ENCODE results near the gene IFNL4.

The IFNL4 gene

GRCh38 chr19:39199025-39199424 lies 49.6 kb downstream of the IFNL4 start:
- Mint-ChIP-seq H3K4me1 (ENCODE audit: low read depth) (peaks cover 20% of the 10 kb centered on the region), H3K36me3 (ENCODE audit: low read depth) (no peaks in the 10 kb centered on the region), H3K4me3 (no peak overlapping the region), H3K9me3 (no peaks in the 10 kb centered on the region), H3K27ac (no peak overlapping the region), H3K27me3 (peaks cover 89% of the 10 kb centered on the region)
- no peak for DNase-seq

GRCh38 chr19:39197808-39198207 lies 50.8 kb downstream of the IFNL4 start:
- DNase-seq, result no peak
- Mint-ChIP-seq H3K4me3 (no peak overlapping the region), H3K27ac (no peak overlapping the region), H3K27me3 (peaks cover 83% of the 10 kb centered on the region), H3K4me1 (ENCODE audit: low read depth) (peaks cover 19% of the 10 kb centered on the region), H3K9me3 (no peaks in the 10 kb centered on the region), H3K36me3 (ENCODE audit: low read depth) (no peaks in the 10 kb centered on the region)

- DNase-seq, result no peak
- peaks cover 75% of the 10 kb centered on the region for H3K27me3 Mint-ChIP-seq
- H3K4me1 Mint-ChIP-seq (ENCODE audit: low read depth), result peaks cover 19% of the 10 kb centered on the region
- no peak within 1 kb of the TSS for H3K4me3 Mint-ChIP-seq
- H3K9me3 Mint-ChIP-seq, result no peaks in the 10 kb centered on the region
- H3K36me3 Mint-ChIP-seq (ENCODE audit: low read depth), result no peaks in the 10 kb centered on the region
- H3K27ac Mint-ChIP-seq, result no peak within 1 kb of the TSS
Observed at GRCh38 chr19:39196860-39197562, 51.6 kb downstream of the IFNL4 start, which contains the start of gene NCCRP1. TSS of gene NCCRP1 (plus strand) at chr19:39196964. CDS start at chr19:39196983, 19 bp downstream.

GRCh38 chr19:39196320-39196719 lies 52.3 kb downstream of the IFNL4 start:
- H3K36me3 Mint-ChIP-seq (ENCODE audit: low read depth), result no peaks in the 10 kb centered on the region
- H3K9me3 Mint-ChIP-seq, result no peaks in the 10 kb centered on the region
- no peak for DNase-seq
- H3K4me1 Mint-ChIP-seq (ENCODE audit: low read depth), result peaks cover 19% of the 10 kb centered on the region
- no peak overlapping the region for H3K4me3 Mint-ChIP-seq
- H3K27me3 Mint-ChIP-seq, result peaks cover 71% of the 10 kb centered on the region
- H3K27ac Mint-ChIP-seq, result no peak overlapping the region

All from activated T-cell treated with anti-CD3 and anti-CD28 coated beads, Interleukin-2, amount 50 U/mL, for 24 hours (primary cell).